Measurements from ENCODE around the gene CBLB.

CBLB gene

DNA sequence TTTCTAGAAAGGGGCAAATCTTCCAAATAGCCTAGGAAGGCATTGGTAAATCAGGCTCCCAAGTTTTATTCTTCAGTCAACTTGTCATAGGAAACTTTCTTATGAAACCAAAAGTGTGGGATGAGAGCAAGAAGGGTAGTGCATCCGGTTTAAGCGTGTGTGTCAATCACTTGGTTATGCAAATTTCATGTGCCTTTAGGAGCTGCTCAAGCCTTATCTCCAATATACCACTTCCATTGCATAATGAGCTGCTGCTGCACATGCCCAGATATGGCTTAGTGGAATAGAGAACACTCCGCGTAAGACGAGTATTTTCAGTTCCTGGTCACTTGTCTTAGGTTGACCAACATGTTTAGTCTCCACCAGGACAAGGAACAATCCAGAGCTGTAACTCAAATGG is 242.1 kb downstream of the CBLB start:
- H3K4me3 ChIP-seq (ENCODE audit: low read depth, low read length): no peak overlapping the region
- no peak for TF ChIP-seq CTCF (IDR thresholded peaks at IDR 0.05; ENCODE audit: low read depth, low read length)

DNA sequence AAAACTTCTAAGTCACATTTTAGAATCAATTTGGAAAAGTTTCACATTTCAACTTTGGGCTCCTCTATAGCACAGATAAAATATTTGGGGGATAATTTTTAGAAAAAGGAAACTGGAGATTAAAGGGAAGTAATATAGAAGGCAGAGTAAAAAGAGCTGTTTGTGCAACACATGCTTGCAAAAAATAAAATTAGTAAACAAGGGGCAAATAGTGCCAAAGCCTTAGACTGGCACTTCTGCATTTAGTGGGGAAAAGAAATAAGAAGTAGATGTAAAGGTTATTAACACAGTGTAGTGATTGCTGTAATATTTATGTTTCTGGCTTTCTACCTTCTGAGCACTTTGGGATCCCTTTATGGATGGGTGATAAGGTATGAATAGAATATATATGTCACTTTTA is 246.6 kb downstream of the CBLB start:
- no peak overlapping the region for H3K4me3 ChIP-seq (ENCODE audit: low read depth, low read length)
- no peak for TF ChIP-seq CTCF (IDR thresholded peaks at IDR 0.05; ENCODE audit: low read depth, low read length)

GRCh38 chr3:105620236-105620635 is 248.6 kb downstream of the CBLB start:
- TF ChIP-seq CTCF (IDR thresholded peaks at IDR 0.05; ENCODE audit: low read depth, low read length): no peak
- no peak overlapping the region for H3K4me3 ChIP-seq (ENCODE audit: low read depth, low read length)

DNA sequence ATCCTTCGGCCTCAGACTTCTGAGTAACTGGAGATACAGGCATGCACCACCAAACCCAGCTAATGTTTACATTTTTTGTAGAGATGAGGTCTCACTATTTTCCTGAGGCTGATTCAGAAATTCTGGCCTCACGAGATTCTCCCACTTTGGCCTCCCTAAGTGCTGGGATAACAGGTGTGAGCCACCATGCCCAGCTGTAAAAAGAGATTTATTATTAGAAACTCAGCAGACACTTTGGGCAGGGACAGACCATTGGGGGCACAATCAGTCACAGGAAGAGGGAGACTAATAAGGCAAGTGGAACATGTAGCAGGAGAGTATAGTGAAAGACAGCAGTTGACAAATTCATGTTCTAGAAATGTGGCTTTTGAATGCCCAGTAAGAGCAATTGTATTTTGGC is 249.2 kb downstream of the CBLB start:
- no peak for TF ChIP-seq CTCF (IDR thresholded peaks at IDR 0.05; ENCODE audit: low read depth, low read length)
- no peak overlapping the region for H3K4me3 ChIP-seq (ENCODE audit: low read depth, low read length)

DNA sequence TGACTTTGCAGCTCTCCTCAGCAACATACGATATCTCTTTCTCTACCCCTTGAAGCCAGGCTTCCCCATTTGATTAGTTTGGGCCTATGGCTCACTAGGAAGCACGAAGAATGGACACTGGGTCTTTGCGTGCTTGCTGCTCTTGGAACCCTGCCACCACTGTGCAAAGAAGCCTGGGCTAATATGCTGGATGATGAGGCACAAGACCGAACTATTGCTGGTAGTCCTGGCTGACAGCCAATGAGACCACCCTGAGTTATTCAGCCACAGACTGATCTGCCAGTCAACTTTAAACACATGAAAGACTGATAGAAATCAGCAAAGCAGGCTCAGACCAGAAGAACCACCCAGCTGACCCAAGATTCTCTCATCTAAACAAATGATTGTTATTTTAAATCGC is 250.3 kb downstream of the CBLB start:
- H3K4me3 ChIP-seq (ENCODE audit: low read depth, low read length): no peak overlapping the region
- TF ChIP-seq CTCF (IDR thresholded peaks at IDR 0.05; ENCODE audit: low read depth, low read length): no peak

DNA sequence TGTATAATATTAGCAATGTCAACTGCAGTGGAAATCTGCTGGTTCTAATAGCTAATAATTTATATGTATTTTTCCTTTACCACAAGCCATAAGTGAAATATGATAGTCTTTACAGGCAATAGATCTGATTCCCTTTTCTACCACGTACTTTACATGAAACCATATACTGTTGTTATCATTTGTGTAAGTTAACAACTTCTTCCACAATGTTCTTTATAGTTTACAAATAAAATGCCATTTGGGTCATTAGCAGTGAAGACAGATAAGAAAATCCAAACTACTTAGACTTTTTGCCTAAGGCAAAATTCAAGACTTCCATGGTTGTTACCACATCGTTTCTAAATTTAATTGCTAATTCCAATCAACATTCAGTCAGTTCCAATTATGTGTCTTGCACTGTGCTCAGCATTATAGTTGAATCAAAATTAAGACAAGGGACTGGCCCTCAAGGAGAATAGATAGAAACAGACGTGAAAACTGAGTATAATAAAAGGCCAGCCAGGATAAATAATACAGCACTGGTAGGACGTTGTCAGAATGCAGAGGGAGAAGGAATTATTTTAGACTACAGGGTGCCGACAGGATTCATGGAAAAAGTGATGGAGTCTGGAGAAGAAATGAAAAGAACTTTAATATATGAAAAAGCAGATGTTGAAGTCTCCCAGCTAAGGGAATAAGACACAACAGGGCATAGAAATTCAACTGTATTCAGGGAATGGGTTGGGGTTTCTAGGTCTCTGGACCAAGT is 252.3 kb downstream of the CBLB start:
- no peak overlapping the region for H3K4me3 ChIP-seq (ENCODE audit: low read depth, low read length)
- TF ChIP-seq CTCF (IDR thresholded peaks at IDR 0.05; ENCODE audit: low read depth, low read length): no peak

- H3K4me3 ChIP-seq (ENCODE audit: low read depth, low read length): no peak overlapping the region
- TF ChIP-seq CTCF (IDR thresholded peaks at IDR 0.05; ENCODE audit: low read depth, low read length): no peak
These were observed 253.0 kb downstream of the CBLB start for GRCh38 chr3:105615814-105616213.

All from WI38 (cell line).